Measurements from ENCODE around the gene SPHK2.

The SPHK2 gene

DNA sequence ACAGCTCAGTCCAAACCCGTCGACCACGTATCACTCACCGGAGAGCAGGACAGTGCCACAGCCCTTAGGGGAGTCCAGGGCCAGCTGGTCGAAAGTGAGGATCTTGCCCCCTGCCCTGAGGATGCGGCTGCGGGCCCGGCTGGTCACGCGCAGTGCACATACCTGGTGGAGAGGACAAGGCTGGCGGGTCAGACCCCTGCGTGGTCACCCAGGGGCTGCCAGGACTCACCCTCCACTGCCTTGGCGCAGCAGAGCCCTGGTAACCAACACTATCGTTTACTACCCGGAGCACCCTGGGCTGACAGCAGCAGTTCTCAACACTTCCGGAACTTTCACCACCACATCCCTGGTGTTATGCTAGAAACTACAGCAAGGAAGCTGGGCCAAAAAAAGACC, 3.3 kb upstream of the SPHK2 start:
- Histone ChIP-seq H3K4me3 (ENCODE audit: low read depth, low read length) (no peak overlapping the region), H3K27ac (ENCODE audit: extremely low read depth, low read depth, low read length) (peak overlapping the region; percentile 100; the same call in 1 of the 2 replicates), H3K9me3 (ENCODE audit: control insufficient read depth, insufficient read depth, low read depth, low read length) (no peaks in the 10 kb centered on the region), H3K36me3 (ENCODE audit: control insufficient read depth in 2 of 2, insufficient read depth in 1 of 2, low read length in 2 of 2) (peaks cover 14 to 40% of the 10 kb centered on the region in 2 experiments), H3K4me1 (ENCODE audit: control insufficient read depth, insufficient read depth, low read length) (peaks cover 27% of the 10 kb centered on the region)
- TF ChIP-seq ZNF157 (tag by site-specific recombination; IDR thresholded peaks at IDR 0.05) (no peak), ZNF24 (tag by site-specific recombination; IDR thresholded peaks at IDR 0.05) (no peak), ZSCAN23 (tag by site-specific recombination; IDR thresholded peaks at IDR 0.05) (no peak), ZFP37 (tag by site-specific recombination; IDR thresholded peaks at IDR 0.05) (no peak), KLF1 (tag by site-specific recombination; IDR thresholded peaks at IDR 0.05) (0 out of 2 replicates have a peak, but pooled peaks have one; percentile 4), ZNF600 (tag by site-specific recombination; IDR thresholded peaks at IDR 0.05) (peak; percentile 13; the same call in 1 of the 2 replicates)
- POLR2A ChIA-PET, result interaction anchor here (0.8 to 3.8 kb wide), 5 partner anchors 8 to 18 kb away, joined by 3 to 28 read pairs (median 10); no protein-coding TSS in a partner anchor
- CTCF ChIA-PET, result interaction anchor here (0.7 to 1.0 kb wide), 2 partner anchors 48 to 180 kb away, joined by 3 to 4 read pairs; no protein-coding TSS in a partner anchor

DNA sequence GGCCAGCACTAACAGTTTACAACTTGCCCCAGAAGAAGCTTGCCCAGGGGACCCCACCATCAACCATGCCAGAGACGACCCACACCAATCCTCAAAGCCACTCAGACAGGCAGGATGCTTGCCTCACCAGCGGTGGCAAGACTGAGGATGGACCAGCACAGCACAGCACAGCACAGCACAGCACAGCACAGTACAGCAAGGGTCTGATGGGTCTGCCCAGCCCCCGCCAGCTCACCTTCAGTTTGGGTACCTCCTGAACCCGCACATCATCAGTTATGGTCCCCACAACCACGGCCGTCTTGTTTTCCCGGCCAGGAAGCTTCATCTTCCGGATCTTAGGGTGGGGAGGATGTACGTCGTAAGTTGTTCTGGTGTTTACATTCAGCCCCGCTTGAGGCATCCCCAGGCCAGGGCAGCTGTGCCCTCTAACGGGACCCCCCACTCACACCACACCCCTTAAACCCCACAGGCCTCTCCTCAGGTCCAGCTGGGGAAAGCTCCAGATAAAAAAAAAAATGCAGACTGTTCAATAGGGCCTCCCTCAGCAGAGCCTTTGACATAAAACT, 2.7 kb upstream of the SPHK2 start:
- ChIA-PET CTCF (interaction anchor here (0.7 to 1.5 kb wide), 5 partner anchors 19 to 179 kb away, joined by 3 to 13 read pairs (median 4); no protein-coding TSS in a partner anchor), POLR2A (interaction anchor here (0.8 to 3.8 kb wide), 5 partner anchors 7 to 17 kb away, joined by 3 to 28 read pairs (median 11); no protein-coding TSS in a partner anchor)
- no peak overlapping the region for H3K4me3 ChIP-seq (ENCODE audit: low read depth, low read length)
- H3K9me3 ChIP-seq (ENCODE audit: control insufficient read depth, insufficient read depth, low read depth, low read length), result no peaks in the 10 kb centered on the region
- H3K4me1 ChIP-seq (ENCODE audit: control insufficient read depth, insufficient read depth, low read length), result peaks cover 27% of the 10 kb centered on the region
- peak overlapping the region; percentile 100 for H3K27ac ChIP-seq (ENCODE audit: extremely low read depth, low read depth, low read length)
- TF ChIP-seq WT1 (tag by site-specific recombination; IDR thresholded peaks at IDR 0.05), result no peak
- TF ChIP-seq ZNF768 (tag by site-specific recombination; IDR thresholded peaks at IDR 0.05), result peak; percentile 76; the same call in 1 of the 2 replicates
- TF ChIP-seq ZNF501 (tag by site-specific recombination; IDR thresholded peaks at IDR 0.05), result no peak
- TF ChIP-seq ZNF121 (tag by site-specific recombination; IDR thresholded peaks at IDR 0.05), result 0 out of 2 replicates have a peak, but pooled peaks have one; percentile 19
- TF ChIP-seq ZNF623 (tag by site-specific recombination; IDR thresholded peaks at IDR 0.05), result no peak
- TF ChIP-seq ZNF521 (tag by site-specific recombination; IDR thresholded peaks at IDR 0.05), result no peak
- TF ChIP-seq ZNF2 (tag by site-specific recombination; IDR thresholded peaks at IDR 0.05), result no peak
- no peak for TF ChIP-seq ZNF629 (tag by site-specific recombination; IDR thresholded peaks at IDR 0.05)
- H3K36me3 ChIP-seq (ENCODE audit: control insufficient read depth in 2 of 2, insufficient read depth in 1 of 2, low read length in 2 of 2), result peaks cover 14 to 40% of the 10 kb centered on the region in 2 experiments

DNA sequence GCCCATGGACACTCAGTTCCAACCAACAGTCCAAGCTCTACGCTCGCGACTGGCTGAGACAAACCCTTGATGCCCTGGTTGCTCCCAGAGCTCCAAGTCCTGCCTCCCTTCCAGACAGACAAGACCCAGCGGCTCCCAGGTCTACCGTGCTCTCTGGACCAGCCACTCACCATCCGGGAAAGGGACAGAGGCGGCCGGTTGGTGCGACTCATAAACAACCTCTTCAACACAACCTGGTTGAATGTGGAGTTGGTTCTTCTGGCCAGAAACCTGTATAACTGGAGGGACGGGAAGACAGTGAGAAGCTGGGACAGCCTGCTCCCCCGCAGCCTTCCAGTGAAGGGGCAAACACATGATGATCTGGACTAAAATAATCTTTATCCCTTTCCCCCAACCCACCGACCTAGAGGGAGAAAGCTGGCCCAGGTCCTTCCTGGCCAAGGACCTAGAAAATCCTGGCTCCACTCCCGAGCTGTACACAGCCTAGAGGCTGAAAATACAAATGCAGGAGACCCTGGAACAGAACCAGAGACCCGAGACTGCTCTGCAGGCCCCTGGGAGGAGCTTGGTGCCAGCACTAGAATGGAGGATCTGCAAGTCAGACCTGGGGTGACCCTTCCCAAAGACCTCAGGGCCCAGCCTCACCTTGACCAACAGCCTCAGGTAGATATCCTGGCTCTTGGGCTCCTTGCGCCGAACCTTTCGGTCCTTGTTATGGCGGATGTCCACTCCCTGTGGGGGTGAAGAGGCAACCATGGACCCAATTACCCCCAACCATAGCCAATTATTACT, 2.0 kb upstream of the SPHK2 start:
- CTCF ChIA-PET, result interaction anchor here (0.5 to 1.8 kb wide), 9 partner anchors 9 to 611 kb away, joined by 3 to 13 read pairs (median 3); no protein-coding TSS in a partner anchor
- POLR2A ChIA-PET, result interaction anchor here (0.6 to 3.8 kb wide), 8 partner anchors 8 to 97 kb away, joined by 3 to 25 read pairs (median 4); partner anchors contain the start of gene CA11
- H3K4me1 ChIP-seq (ENCODE audit: control insufficient read depth, insufficient read depth, low read length), result peaks cover 27% of the 10 kb centered on the region
- H3K36me3 ChIP-seq (ENCODE audit: control insufficient read depth in 2 of 2, insufficient read depth in 1 of 2, low read length in 2 of 2), result peaks cover 14 to 41% of the 10 kb centered on the region in 2 experiments
- H3K4me3 ChIP-seq (ENCODE audit: low read depth, low read length), result peak overlapping the region; percentile 76
- peak overlapping the region; percentile 100 for H3K27ac ChIP-seq (ENCODE audit: extremely low read depth, low read depth, low read length)
- H3K9me3 ChIP-seq (ENCODE audit: control insufficient read depth, insufficient read depth, low read depth, low read length), result no peaks in the 10 kb centered on the region
- no peak for TF ChIP-seq ZNF202 (tag by site-specific recombination; IDR thresholded peaks at IDR 0.05; ENCODE audit: borderline replicate concordance)
- TF ChIP-seq ZSCAN30 (tag by site-specific recombination; IDR thresholded peaks at IDR 0.05), result no peak
- TF ChIP-seq ZBTB20 (tag by site-specific recombination; IDR thresholded peaks at IDR 0.05), result no peak
- TF ChIP-seq ZNF132 (tag by site-specific recombination; IDR thresholded peaks at IDR 0.05; ENCODE audit: borderline replicate concordance), result no peak
- TF ChIP-seq, protein P1, sequence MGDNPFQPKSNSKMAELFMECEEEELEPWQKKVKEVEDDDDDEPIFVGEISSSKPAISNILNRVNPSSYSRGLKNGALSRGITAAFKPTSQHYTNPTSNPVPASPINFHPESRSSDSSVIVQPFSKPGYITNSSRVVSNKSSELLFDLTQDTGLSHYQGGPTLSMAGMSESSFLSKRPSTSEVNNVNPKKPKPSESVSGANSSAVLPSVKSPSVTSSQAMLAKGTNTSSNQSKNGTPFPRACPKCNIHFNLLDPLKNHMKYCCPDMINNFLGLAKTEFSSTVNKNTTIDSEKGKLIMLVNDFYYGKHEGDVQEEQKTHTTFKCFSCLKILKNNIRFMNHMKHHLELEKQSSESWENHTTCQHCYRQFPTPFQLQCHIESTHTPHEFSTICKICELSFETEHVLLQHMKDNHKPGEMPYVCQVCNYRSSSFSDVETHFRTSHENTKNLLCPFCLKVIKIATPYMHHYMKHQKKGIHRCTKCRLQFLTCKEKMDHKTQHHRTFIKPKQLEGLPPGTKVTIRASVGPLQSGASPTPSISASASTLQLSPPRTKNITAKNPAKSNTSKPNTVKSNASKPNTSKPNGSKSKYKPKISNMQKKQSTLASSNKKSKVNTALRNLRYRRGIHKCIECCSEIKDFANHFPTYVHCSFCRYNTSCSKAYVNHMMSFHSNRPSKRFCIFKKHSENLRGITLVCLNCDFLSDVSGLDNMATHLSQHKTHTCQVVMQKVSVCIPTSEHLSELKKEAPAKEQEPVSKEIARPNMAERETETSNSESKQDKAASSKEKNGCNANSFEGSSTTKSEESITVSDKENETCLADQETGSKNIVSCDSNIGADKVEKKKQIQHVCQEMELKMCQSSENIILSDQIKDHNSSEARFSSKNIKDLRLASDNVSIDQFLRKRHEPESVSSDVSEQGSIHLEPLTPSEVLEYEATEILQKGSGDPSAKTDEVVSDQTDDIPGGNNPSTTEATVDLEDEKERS (tag by site-specific recombination; IDR thresholded peaks at IDR 0.05), result no peak
- TF ChIP-seq ZNF248 (tag by site-specific recombination; IDR thresholded peaks at IDR 0.05), result no peak
- TF ChIP-seq, protein P2, sequence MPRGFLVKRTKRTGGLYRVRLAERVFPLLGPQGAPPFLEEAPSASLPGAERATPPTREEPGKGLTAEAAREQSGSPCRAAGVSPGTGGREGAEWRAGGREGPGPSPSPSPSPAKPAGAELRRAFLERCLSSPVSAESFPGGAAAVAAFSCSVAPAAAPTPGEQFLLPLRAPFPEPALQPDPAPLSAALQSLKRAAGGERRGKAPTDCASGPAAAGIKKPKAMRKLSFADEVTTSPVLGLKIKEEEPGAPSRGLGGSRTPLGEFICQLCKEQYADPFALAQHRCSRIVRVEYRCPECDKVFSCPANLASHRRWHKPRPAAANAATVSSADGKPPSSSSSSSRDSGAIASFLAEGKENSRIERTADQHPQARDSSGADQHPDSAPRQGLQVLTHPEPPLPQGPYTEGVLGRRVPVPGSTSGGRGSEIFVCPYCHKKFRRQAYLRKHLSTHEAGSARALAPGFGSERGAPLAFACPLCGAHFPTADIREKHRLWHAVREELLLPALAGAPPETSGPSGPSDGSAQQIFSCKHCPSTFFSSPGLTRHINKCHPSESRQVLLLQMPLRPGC (tag by site-specific recombination; IDR thresholded peaks at IDR 0.05), result no peak
- no peak for TF ChIP-seq ZNF133 (tag by site-specific recombination; IDR thresholded peaks at IDR 0.05)
- TF ChIP-seq ZNF292 (tag by site-specific recombination; IDR thresholded peaks at IDR 0.05; ENCODE audit: borderline replicate concordance, low read depth), result no peak
- TF ChIP-seq, protein P3, sequence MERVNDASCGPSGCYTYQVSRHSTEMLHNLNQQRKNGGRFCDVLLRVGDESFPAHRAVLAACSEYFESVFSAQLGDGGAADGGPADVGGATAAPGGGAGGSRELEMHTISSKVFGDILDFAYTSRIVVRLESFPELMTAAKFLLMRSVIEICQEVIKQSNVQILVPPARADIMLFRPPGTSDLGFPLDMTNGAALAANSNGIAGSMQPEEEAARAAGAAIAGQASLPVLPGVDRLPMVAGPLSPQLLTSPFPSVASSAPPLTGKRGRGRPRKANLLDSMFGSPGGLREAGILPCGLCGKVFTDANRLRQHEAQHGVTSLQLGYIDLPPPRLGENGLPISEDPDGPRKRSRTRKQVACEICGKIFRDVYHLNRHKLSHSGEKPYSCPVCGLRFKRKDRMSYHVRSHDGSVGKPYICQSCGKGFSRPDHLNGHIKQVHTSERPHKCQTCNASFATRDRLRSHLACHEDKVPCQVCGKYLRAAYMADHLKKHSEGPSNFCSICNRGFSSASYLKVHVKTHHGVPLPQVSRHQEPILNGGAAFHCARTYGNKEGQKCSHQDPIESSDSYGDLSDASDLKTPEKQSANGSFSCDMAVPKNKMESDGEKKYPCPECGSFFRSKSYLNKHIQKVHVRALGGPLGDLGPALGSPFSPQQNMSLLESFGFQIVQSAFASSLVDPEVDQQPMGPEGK (tag by site-specific recombination; IDR thresholded peaks at IDR 0.05), result no peak

All from HEK293 (cell line).